ENCODE measurements around the gene LSS.

LSS gene

DNA sequence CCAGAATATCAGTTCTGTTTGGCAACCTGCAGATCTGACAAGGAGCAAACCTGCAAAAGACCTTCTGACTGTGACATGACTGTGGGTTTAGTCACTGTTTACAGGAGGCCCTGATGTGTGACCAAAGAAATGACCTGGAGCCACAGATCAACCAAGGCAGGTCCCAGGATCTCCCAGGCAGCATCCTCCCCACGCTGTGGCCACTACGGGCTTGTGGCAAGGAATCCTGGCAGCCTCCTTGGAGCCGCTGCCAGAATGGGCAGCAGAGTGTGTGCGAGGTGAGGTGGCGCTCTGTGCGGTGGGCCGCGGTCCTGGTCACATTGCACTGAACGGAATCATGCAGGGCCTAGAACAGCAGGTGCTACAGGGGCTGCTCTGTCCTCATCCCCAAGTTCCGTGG, 40.9 kb upstream of the LSS start:
- no peaks in the 10 kb centered on the region for H3K9me3 ChIP-seq (ENCODE audit: insufficient read depth, low read depth, low read length)
- H3F3A ChIP-seq (ENCODE audit: low read depth): no peaks in the 10 kb centered on the region
- no peaks in the 10 kb centered on the region for H3K4me1 ChIP-seq (ENCODE audit: insufficient read depth, low read length, poor library complexity, severe bottlenecking)
- no peaks in the 10 kb centered on the region for H3K27me3 ChIP-seq (ENCODE audit: insufficient read depth, low read length, poor library complexity, severe bottlenecking)
- H2AFZ ChIP-seq (ENCODE audit: low read length): no peak overlapping the region
- peaks cover 67% of the 10 kb centered on the region; the same call in 1 of the 2 replicates for H3K36me3 ChIP-seq (ENCODE audit: insufficient read depth, low read length)
- H3K79me2 ChIP-seq (ENCODE audit: insufficient read depth, low read length): no peaks in the 10 kb centered on the region
- no peak overlapping the region for H3K4me2 ChIP-seq (ENCODE audit: low read depth, low read length, poor library complexity, severe bottlenecking)
- no peak overlapping the region for H3K4me3 ChIP-seq (ENCODE audit: low read length, poor library complexity, severe bottlenecking)
- H3K9ac ChIP-seq (ENCODE audit: low read depth, low read length, poor library complexity, severe bottlenecking): no peak overlapping the region
- H3K9me2 ChIP-seq (replicated peaks; ENCODE audit: low read depth, low read length): no peaks in the 10 kb centered on the region
- no peak for TF ChIP-seq EZH2phosphoT487 (IDR thresholded peaks at IDR 0.05; ENCODE audit: borderline replicate concordance)
- TF ChIP-seq, protein P1, sequence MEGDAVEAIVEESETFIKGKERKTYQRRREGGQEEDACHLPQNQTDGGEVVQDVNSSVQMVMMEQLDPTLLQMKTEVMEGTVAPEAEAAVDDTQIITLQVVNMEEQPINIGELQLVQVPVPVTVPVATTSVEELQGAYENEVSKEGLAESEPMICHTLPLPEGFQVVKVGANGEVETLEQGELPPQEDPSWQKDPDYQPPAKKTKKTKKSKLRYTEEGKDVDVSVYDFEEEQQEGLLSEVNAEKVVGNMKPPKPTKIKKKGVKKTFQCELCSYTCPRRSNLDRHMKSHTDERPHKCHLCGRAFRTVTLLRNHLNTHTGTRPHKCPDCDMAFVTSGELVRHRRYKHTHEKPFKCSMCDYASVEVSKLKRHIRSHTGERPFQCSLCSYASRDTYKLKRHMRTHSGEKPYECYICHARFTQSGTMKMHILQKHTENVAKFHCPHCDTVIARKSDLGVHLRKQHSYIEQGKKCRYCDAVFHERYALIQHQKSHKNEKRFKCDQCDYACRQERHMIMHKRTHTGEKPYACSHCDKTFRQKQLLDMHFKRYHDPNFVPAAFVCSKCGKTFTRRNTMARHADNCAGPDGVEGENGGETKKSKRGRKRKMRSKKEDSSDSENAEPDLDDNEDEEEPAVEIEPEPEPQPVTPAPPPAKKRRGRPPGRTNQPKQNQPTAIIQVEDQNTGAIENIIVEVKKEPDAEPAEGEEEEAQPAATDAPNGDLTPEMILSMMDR (conservative IDR thresholded peaks at IDR 0.05; ENCODE audit: low read length): no peak
- H4K20me1 ChIP-seq (ENCODE audit: insufficient read depth, low read length, poor library complexity, severe bottlenecking): no peaks in the 10 kb centered on the region

DNA sequence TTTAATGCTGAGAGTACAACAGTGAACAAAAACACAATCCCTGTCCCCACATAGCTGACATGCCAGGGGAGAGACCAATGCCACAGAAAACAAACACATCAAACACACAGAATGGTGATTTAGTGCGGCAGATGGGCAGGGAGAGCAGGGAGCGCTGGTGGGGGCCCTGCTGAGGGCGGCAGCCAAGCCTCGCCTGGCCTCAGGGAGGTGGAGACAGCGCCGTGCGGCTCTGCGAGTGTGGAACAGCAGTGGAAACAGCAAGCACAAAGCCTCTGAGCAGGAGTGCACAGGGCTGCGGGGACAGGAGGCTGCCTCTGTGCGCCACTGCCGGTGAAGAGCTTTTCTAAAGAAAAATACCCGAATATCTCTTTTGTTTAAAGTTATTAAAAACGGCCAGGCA, 39.8 kb upstream of the LSS start:
- Histone ChIP-seq H3K36me3 (ENCODE audit: insufficient read depth, low read length) (peaks cover 56% of the 10 kb centered on the region; the same call in 1 of the 2 replicates), H3K4me1 (ENCODE audit: insufficient read depth, low read length, poor library complexity, severe bottlenecking) (no peaks in the 10 kb centered on the region), H3K4me2 (ENCODE audit: low read depth, low read length, poor library complexity, severe bottlenecking) (no peak overlapping the region), H3K9ac (ENCODE audit: low read depth, low read length, poor library complexity, severe bottlenecking) (no peak overlapping the region), H3K4me3 (ENCODE audit: low read length, poor library complexity, severe bottlenecking) (no peak overlapping the region), H3K79me2 (ENCODE audit: insufficient read depth, low read length) (no peaks in the 10 kb centered on the region), H2AFZ (ENCODE audit: low read length) (no peak overlapping the region), H3F3A (ENCODE audit: low read depth) (no peaks in the 10 kb centered on the region), H3K27me3 (ENCODE audit: insufficient read depth, low read length, poor library complexity, severe bottlenecking) (no peaks in the 10 kb centered on the region), H3K9me2 (replicated peaks; ENCODE audit: low read depth, low read length) (no peaks in the 10 kb centered on the region), H4K20me1 (ENCODE audit: insufficient read depth, low read length, poor library complexity, severe bottlenecking) (no peaks in the 10 kb centered on the region), H3K9me3 (ENCODE audit: insufficient read depth, low read depth, low read length) (no peaks in the 10 kb centered on the region)
- no peak for TF ChIP-seq EZH2phosphoT487 (IDR thresholded peaks at IDR 0.05; ENCODE audit: borderline replicate concordance)
- TF ChIP-seq, protein P1 (conservative IDR thresholded peaks at IDR 0.05; ENCODE audit: low read length): no peak

DNA sequence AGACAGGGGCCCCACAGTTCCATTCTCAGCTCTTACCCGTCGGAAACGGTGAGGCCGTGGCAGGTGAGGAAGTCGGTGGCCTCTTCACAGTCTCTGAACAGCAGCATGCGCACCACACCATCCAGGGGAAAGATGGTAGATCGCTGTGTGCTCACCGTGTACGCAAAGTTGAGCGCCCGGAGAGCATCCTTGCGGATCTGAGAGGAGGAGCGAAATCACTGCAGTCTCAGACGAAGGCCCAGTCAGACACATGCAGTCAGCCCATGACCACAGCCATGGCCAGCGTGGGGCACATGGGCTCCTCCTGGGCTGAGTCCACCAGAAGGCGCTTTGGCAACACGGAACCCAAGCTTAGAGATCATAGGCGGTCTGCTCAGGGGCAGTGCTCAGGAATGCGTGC, 38.4 kb upstream of the LSS start:
- H3K9me2 ChIP-seq (replicated peaks; ENCODE audit: low read depth, low read length): no peaks in the 10 kb centered on the region
- no peak overlapping the region for H3K4me3 ChIP-seq (ENCODE audit: low read length, poor library complexity, severe bottlenecking)
- H2AFZ ChIP-seq (ENCODE audit: low read length): no peak overlapping the region
- H3K4me2 ChIP-seq (ENCODE audit: low read depth, low read length, poor library complexity, severe bottlenecking): no peak overlapping the region
- H4K20me1 ChIP-seq (ENCODE audit: insufficient read depth, low read length, poor library complexity, severe bottlenecking): no peaks in the 10 kb centered on the region
- H3K79me2 ChIP-seq (ENCODE audit: insufficient read depth, low read length): no peaks in the 10 kb centered on the region
- TF ChIP-seq, protein P1 (conservative IDR thresholded peaks at IDR 0.05; ENCODE audit: low read length): no peak
- TF ChIP-seq EZH2phosphoT487 (IDR thresholded peaks at IDR 0.05; ENCODE audit: borderline replicate concordance): no peak
- no peaks in the 10 kb centered on the region for H3K27me3 ChIP-seq (ENCODE audit: insufficient read depth, low read length, poor library complexity, severe bottlenecking)
- no peaks in the 10 kb centered on the region for H3K4me1 ChIP-seq (ENCODE audit: insufficient read depth, low read length, poor library complexity, severe bottlenecking)
- no peaks in the 10 kb centered on the region for H3K9me3 ChIP-seq (ENCODE audit: insufficient read depth, low read depth, low read length)
- no peaks in the 10 kb centered on the region for H3F3A ChIP-seq (ENCODE audit: low read depth)
- H3K36me3 ChIP-seq (ENCODE audit: insufficient read depth, low read length): peaks cover 44% of the 10 kb centered on the region; the same call in 1 of the 2 replicates
- no peak overlapping the region for H3K9ac ChIP-seq (ENCODE audit: low read depth, low read length, poor library complexity, severe bottlenecking)
